ENCODE results near the gene REEP3.

DNA sequence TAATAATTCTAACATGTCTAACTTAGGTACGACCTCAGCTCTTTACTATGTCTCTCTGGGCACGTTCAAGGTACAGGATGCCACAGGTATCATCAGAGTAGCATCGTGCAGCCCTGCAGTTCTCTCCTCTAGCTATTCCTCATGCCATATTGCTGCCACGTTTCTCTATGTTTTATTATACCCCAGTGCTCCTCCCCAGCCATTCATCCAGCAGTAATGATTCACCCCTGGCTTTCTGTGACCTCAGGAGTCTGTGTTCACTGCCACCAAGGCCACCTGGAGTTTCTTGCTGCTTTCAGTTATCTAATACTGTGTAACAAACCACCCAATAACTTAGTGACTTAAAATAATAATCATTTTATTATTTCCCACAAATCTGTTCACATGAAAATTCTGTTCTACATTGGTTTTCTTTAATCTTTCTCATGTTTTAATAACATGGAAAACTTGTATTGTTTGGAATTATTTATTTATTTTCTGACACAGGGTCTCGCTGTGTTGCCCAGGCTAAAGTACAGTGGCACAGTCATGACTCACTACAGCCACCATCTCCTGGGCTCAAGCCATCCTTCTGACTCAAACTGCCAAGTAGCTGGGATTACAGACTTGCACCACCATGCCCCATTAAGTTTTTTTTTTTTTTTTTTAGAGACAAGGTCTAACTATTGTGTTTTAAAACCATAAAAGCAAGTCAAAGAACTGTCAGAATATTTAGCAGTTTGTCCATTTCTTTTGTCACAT is 21.8 kb downstream of the REEP3 start:
- TF ChIP-seq CTCF (conservative IDR thresholded peaks at IDR 0.05 in 1 of 2, IDR thresholded peaks at IDR 0.05 in 1 of 2; ENCODE audit: extremely low read depth in 1 of 2, insufficient read depth in 1 of 2, low read depth in 1 of 2, low read length in 2 of 2), result no peak
- TF ChIP-seq EZH2 (IDR thresholded peaks at IDR 0.05; ENCODE audit: borderline replicate concordance, low read length), result no peak
